Adipocyte (in vitro differentiated cells): Measurements from ENCODE around the gene DES.

Source experiments
- DNase-seq: peaks from one replicate; pipeline ENCODE4 v3.0.0-alpha.2; 2015; ENCODE audit warnings: low read depth
- H3K27me3 ChIP-seq: replicated peaks from 2 replicates; pipeline ENCODE4 v1.7.0; 2013; ENCODE audit warnings: mild to moderate bottlenecking, low read length, moderate library complexity; ENCODE audit not compliant: control insufficient read depth, insufficient read depth
- H3K36me3 ChIP-seq: 2 replicates; pipeline ENCODE4 v1.7.0; 2013; ENCODE audit warnings: low read length, mild to moderate bottlenecking, moderate library complexity; ENCODE audit not compliant: control insufficient read depth, insufficient read depth, severe bottlenecking
- H3K4me1 ChIP-seq: 2 replicates; pipeline ENCODE4 v1.7.0; 2013; ENCODE audit warnings: mild to moderate bottlenecking, low read length, moderate library complexity; ENCODE audit not compliant: control insufficient read depth, insufficient read depth
- H3K4me3 ChIP-seq: 2 replicates; pipeline ENCODE4 v1.7.0; 2013; ENCODE audit warnings: mild to moderate bottlenecking, low read length, moderate library complexity
- H3K9ac ChIP-seq: 2 replicates; pipeline ENCODE4 v1.7.0; 2013; ENCODE audit warnings: mild to moderate bottlenecking, low read length, moderate library complexity
- H3K9me3 ChIP-seq: 2 replicates; pipeline ENCODE4 v1.7.0; 2013; ENCODE audit warnings: mild to moderate bottlenecking, low read length, moderate library complexity; ENCODE audit not compliant: control insufficient read depth

Gene DES

GRCh38 chr2:219434718-219435525 is 16.7 kb downstream of the DES start, which contains the start of gene SPEG:
TSS of gene SPEG (plus strand) at chr2:219434843. CDS start at chr2:219434978, 135 bp downstream.
- Histone ChIP-seq H3K4me3 (no peak within 1 kb of the TSS), H3K4me1 (peaks cover 7% of the 10 kb centered on the region), H3K36me3 (no peaks in the 10 kb centered on the region), H3K9me3 (no peaks in the 10 kb centered on the region), H3K27me3 (peaks cover 6% of the 10 kb centered on the region), H3K9ac (peak within 1 kb of the TSS; percentile 49)
- no peak for DNase-seq

GRCh38 chr2:219435701-219436100 is 17.5 kb downstream of the DES start:
- H3K9me3 ChIP-seq, result no peaks in the 10 kb centered on the region
- no peak for DNase-seq
- no peak overlapping the region for H3K4me3 ChIP-seq
- H3K9ac ChIP-seq, result no peak overlapping the region
- H3K4me1 ChIP-seq, result peaks cover 2% of the 10 kb centered on the region
- H3K27me3 ChIP-seq, result peaks cover 6% of the 10 kb centered on the region
- no peaks in the 10 kb centered on the region for H3K36me3 ChIP-seq

DNA sequence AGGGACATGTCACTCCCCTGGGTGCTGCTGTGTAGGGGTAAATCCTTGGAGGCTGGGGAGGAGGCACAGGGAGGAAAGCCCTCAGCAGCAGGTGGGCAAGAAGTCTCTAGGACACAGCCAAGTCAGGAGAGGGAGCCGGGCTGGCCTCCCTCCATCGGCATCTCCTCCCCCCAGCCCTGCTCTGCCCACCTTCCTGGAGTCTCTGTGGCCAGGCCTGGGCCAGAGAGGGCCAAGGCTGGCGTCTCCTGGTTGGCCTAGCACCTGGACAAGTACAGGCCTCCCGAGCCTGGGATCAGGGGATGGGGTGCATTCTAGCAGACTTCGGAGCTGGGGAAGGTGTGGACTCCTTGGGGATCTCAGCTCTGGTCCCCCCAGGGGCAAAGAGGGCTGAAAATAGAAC is 18.3 kb downstream of the DES start:
- DNase-seq, result no peak
- H3K9ac ChIP-seq, result no peak overlapping the region
- H3K9me3 ChIP-seq, result no peaks in the 10 kb centered on the region
- H3K27me3 ChIP-seq, result peaks cover 6% of the 10 kb centered on the region
- no peaks in the 10 kb centered on the region for H3K36me3 ChIP-seq
- H3K4me1 ChIP-seq, result peaks cover 7% of the 10 kb centered on the region
- H3K4me3 ChIP-seq, result no peak overlapping the region

GRCh38 chr2:219437141-219437540 is 19.0 kb downstream of the DES start:
- peaks cover 6% of the 10 kb centered on the region for H3K27me3 ChIP-seq
- H3K36me3 ChIP-seq, result no peaks in the 10 kb centered on the region
- DNase-seq, result no peak
- H3K4me3 ChIP-seq, result no peak overlapping the region
- H3K9ac ChIP-seq, result no peak overlapping the region
- H3K4me1 ChIP-seq, result peaks cover 8% of the 10 kb centered on the region
- no peaks in the 10 kb centered on the region for H3K9me3 ChIP-seq

DNA sequence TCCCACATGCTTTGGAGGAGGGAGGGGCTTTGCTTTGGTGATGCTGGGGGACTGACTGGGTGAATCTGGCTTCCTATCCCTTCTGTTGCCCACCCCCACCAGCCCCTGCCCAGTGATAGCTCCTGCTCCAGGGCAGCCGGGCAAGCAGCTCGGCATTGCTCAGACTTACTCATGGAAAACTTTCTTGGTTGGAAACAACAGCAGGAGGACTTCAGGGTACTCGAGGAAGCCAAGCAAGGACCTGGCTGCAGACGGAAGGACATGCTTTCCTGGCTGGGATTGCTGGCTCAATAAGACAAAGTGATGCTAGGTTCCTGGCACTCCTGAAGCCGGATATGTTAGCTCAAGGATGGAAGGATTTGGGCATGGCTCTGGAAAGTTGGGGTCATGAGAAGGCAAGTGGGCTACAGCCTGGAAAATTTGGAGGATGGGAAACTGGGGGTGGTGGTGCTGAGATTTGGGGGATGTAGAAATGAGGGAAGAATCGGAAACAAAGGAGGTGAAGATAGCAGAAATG is 19.6 kb downstream of the DES start:
- no peaks in the 10 kb centered on the region for H3K36me3 ChIP-seq
- H3K4me3 ChIP-seq, result no peak overlapping the region
- H3K9ac ChIP-seq, result no peak overlapping the region
- H3K27me3 ChIP-seq, result peaks cover 6% of the 10 kb centered on the region
- peaks cover 8% of the 10 kb centered on the region for H3K4me1 ChIP-seq
- H3K9me3 ChIP-seq, result no peaks in the 10 kb centered on the region
- no peak for DNase-seq

GRCh38 chr2:219438453-219438852 is 20.3 kb downstream of the DES start:
- no peaks in the 10 kb centered on the region for H3K36me3 ChIP-seq
- H3K9ac ChIP-seq, result no peak overlapping the region
- H3K27me3 ChIP-seq, result peaks cover 6% of the 10 kb centered on the region
- H3K4me3 ChIP-seq, result no peak overlapping the region
- no peaks in the 10 kb centered on the region for H3K9me3 ChIP-seq
- DNase-seq, result no peak
- peaks cover 8% of the 10 kb centered on the region for H3K4me1 ChIP-seq

DNA sequence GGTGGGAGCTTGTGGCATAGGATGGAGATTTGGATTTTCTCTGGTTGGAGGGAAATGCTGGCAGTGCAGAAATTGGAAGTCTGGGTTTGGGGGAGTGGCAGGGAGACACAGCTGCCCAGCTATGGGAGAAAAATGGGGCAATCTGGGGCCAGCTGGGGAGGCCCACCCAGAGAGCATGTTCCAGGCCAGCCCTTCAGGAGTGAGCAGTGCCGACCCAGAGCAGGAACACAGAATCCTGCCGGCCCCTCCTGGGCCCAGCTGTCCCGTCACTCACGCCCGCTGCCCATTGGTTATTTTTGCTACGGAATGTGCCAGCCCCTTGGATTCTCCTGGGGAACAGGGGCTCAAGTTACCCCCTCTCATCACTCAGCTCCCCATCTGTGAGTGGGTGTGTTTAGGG is 21.3 kb downstream of the DES start:
- no peaks in the 10 kb centered on the region for H3K36me3 ChIP-seq
- no peak for DNase-seq
- peaks cover 6% of the 10 kb centered on the region for H3K27me3 ChIP-seq
- no peak overlapping the region for H3K4me3 ChIP-seq
- peaks cover 8% of the 10 kb centered on the region for H3K4me1 ChIP-seq
- H3K9ac ChIP-seq, result no peak overlapping the region
- no peaks in the 10 kb centered on the region for H3K9me3 ChIP-seq

- Histone ChIP-seq H3K4me1 (peaks cover 11% of the 10 kb centered on the region), H3K27me3 (peaks cover 2% of the 10 kb centered on the region), H3K9ac (no peak overlapping the region), H3K4me3 (no peak overlapping the region), H3K9me3 (no peaks in the 10 kb centered on the region), H3K36me3 (no peaks in the 10 kb centered on the region)
- peak; percentile 32 for DNase-seq
Observed at GRCh38 chr2:219440388-219441256, 22.4 kb downstream of the DES start.

DNA sequence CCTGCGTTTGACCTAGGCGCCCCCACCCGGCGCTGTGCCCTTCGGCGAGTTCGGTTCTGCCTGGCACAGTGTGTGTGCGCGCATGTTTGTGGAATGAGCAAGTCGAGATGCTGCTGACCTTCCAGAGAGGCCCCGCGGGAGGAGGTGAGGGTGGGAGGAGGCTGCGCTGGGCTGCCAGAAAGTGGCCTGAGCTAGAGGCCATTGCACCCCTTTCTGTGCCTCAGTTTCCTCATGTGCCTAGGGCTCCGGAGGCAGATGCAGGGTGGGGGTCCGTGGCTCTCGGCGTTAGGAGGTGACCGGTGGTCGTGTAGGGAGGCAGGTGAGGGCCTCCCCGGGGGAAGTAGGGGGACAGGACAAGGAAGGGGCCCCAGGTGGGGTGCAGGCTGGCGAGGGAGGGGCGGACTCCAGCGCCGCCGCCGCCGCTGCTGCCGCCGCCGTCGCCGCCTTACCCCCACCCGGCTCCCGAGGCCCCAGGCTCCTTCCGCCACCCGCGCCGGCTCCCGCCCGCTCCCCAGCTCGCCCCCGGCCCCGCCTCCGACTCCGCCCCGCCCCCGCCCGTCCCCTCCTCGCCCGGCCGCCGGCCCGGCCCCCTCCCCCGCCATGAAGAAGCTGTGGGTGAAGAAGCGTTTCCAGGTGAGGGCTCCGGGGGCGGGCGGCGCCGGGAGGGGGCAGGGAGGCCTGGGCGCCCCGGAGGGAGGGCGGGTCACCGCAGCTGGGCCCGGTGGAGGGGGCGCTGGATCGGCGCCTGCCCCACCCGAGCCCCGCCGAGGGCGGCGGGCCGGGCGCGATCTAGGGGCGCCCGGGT is 23.5 kb downstream of the DES start:
- peak overlapping the region; percentile 78 for H3K4me3 ChIP-seq
- no peaks in the 10 kb centered on the region for H3K27me3 ChIP-seq
- DNase-seq, result peak; percentile 83
- peaks cover 17% of the 10 kb centered on the region for H3K4me1 ChIP-seq
- H3K36me3 ChIP-seq, result no peaks in the 10 kb centered on the region
- peak overlapping the region; percentile 82 for H3K9ac ChIP-seq
- no peaks in the 10 kb centered on the region for H3K9me3 ChIP-seq

GRCh38 chr2:219442256-219443015 is 24.3 kb downstream of the DES start:
- no peaks in the 10 kb centered on the region for H3K9me3 ChIP-seq
- H3K9ac ChIP-seq, result peak overlapping the region; percentile 70
- H3K4me1 ChIP-seq, result peaks cover 17% of the 10 kb centered on the region
- H3K36me3 ChIP-seq, result no peaks in the 10 kb centered on the region
- H3K27me3 ChIP-seq, result no peaks in the 10 kb centered on the region
- H3K4me3 ChIP-seq, result peak overlapping the region; percentile 72
- DNase-seq, result peak; percentile 46
